ENCODE data around the gene MAN1B1.
"Not testable (repeated sequence)": the region's sequence is repeated elsewhere in the genome, so short reads cannot be mapped to it uniquely, and the experiment has no call there.

The MAN1B1 gene

GRCh38 chr9:137123468-137123837 lies 36.7 kb downstream of the MAN1B1 start:
- FAIRE-seq, result no peak
- no peak for DNase-seq (ENCODE audit: insufficient read length, low spot score)
- TF ChIP-seq SPI1 (IDR thresholded peaks at IDR 0.05; ENCODE audit: low read depth, low read length), result 0 out of 2 replicates have a peak, but pooled peaks have one; percentile 5
- TF ChIP-seq TAF1 (IDR thresholded peaks at IDR 0.05; ENCODE audit: low read depth, low read length), result no peak
- no peak for TF ChIP-seq POU2F2 (IDR thresholded peaks at IDR 0.05; ENCODE audit: low read depth, low read length)

DNA sequence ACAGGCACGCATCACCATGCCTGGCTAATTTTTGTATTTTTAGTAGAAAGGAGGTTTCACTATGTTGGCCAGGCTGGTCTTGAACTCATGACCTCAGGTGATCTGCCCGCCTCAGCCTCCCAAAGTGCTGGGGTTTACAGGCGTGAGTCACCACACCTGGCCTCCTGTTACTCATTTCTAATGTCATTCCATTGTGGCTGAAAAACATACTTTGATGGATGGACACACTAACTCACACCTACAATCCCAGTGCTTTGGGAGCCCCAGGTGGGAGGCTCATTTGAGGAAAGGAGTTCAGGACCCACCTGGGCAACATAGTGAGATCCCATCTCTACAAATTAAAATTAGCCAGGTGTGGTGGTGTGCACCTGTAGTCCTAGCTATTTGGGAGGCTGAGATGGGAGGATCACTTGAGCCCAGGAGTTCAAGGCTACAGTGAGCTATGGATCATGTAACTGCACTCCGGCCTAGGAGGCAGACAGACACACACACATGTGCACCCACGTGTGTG lies 37.2 kb downstream of the MAN1B1 start:
- FAIRE-seq; DNase-seq (ENCODE audit: insufficient read length, low spot score): not testable (repeated sequence)

GRCh38 chr9:137126786-137127185 lies 40.0 kb downstream of the MAN1B1 start:
- no peak for TF ChIP-seq POLR2A (IDR thresholded peaks at IDR 0.05; ENCODE audit: low read depth, low read length)
- TF ChIP-seq SPI1 (IDR thresholded peaks at IDR 0.05; ENCODE audit: low read depth, low read length), result no peak
- no peak for TF ChIP-seq POU2F2 (IDR thresholded peaks at IDR 0.05; ENCODE audit: low read depth, low read length)
- TF ChIP-seq TAF1 (IDR thresholded peaks at IDR 0.05; ENCODE audit: low read depth, low read length), result no peak
- FAIRE-seq (no peak), DNase-seq (ENCODE audit: insufficient read length, low spot score) (no peak)

DNA sequence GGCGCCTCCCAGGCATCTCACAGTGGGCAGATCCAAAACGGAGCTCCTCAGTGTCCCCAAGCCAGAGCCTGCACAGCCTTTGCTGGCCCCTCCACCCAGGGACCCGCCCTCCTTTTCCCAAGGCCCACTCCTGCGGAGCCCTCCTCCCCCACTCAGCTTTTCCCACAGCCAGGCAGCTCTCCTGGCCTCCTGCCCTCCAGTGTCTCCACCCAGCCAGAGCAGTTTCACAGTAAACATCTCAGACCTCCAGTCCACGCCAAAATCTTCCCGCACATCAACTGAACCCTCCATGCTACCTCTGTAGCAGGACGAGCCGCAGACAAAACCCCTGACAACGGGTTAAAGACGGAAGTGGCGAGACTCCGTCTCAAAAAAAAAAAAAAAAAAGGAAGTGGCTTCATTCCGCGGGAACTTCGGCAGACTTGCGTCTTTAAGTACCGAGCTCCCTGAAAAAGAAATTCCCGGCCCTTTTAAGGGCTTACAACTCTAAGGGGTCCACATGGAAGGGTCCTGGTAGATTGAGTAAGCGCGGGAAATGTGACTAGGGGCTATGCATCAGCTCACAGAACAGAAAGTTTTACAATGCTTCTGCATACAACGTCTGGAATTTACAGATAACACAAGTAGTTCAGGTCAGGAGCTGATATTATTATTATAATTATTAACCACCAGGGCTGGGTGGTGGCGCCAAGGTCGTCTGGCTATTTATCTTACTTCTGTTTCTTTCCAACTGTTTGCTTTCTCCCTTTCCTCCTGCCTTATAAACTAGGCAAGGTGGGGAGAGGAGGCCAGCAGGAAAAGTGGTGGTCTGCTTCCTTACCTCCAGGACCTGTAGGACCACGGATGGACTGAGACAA lies 40.7 kb downstream of the MAN1B1 start:
- FAIRE-seq (no peak), DNase-seq (ENCODE audit: insufficient read length, low spot score) (no peak)
- TF ChIP-seq POU2F2 (IDR thresholded peaks at IDR 0.05; ENCODE audit: low read depth, low read length), result no peak
- TF ChIP-seq PAX5 (IDR thresholded peaks at IDR 0.05; ENCODE audit: insufficient read depth, low read length, severe bottlenecking), result no peak
- no peak for TF ChIP-seq POLR2AphosphoS5 (IDR thresholded peaks at IDR 0.05; ENCODE audit: low read depth, low read length)
- TF ChIP-seq SPI1 (IDR thresholded peaks at IDR 0.05; ENCODE audit: low read depth, low read length), result peak; percentile 95
- 0 out of 2 replicates have a peak, but pooled peaks have one; percentile 27 for TF ChIP-seq TAF1 (IDR thresholded peaks at IDR 0.05; ENCODE audit: low read depth, low read length)
- no peak for TF ChIP-seq POLR2A (IDR thresholded peaks at IDR 0.05; ENCODE audit: low read depth, low read length)

- DNase-seq (ENCODE audit: insufficient read length, low spot score), result no peak
- no peak for TF ChIP-seq SPI1 (IDR thresholded peaks at IDR 0.05; ENCODE audit: low read depth, low read length)
- no peak for TF ChIP-seq POLR2AphosphoS5 (IDR thresholded peaks at IDR 0.05; ENCODE audit: low read depth, low read length)
- TF ChIP-seq PAX5 (IDR thresholded peaks at IDR 0.05; ENCODE audit: insufficient read depth, low read length, severe bottlenecking), result no peak
- no peak for TF ChIP-seq TAF1 (IDR thresholded peaks at IDR 0.05; ENCODE audit: low read depth, low read length)
- no peak for TF ChIP-seq POU2F2 (IDR thresholded peaks at IDR 0.05; ENCODE audit: low read depth, low read length)
- no peak for TF ChIP-seq POLR2A (IDR thresholded peaks at IDR 0.05; ENCODE audit: low read depth, low read length)
- no peak for FAIRE-seq
These were observed 41.5 kb downstream of the MAN1B1 start for GRCh38 chr9:137128158-137128861.

GRCh38 chr9:137128862-137129455 lies 42.2 kb downstream of the MAN1B1 start:
- peak; percentile 52 for FAIRE-seq
- no peak for DNase-seq (ENCODE audit: insufficient read length, low spot score)
- TF ChIP-seq SPI1 (IDR thresholded peaks at IDR 0.05; ENCODE audit: low read depth, low read length), result no peak
- no peak for TF ChIP-seq PAX5 (IDR thresholded peaks at IDR 0.05; ENCODE audit: insufficient read depth, low read length, severe bottlenecking)
- TF ChIP-seq POLR2AphosphoS5 (IDR thresholded peaks at IDR 0.05; ENCODE audit: low read depth, low read length), result no peak
- TF ChIP-seq POLR2A (IDR thresholded peaks at IDR 0.05; ENCODE audit: low read depth, low read length), result no peak
- no peak for TF ChIP-seq POU2F2 (IDR thresholded peaks at IDR 0.05; ENCODE audit: low read depth, low read length)
- no peak for TF ChIP-seq TAF1 (IDR thresholded peaks at IDR 0.05; ENCODE audit: low read depth, low read length)

DNA sequence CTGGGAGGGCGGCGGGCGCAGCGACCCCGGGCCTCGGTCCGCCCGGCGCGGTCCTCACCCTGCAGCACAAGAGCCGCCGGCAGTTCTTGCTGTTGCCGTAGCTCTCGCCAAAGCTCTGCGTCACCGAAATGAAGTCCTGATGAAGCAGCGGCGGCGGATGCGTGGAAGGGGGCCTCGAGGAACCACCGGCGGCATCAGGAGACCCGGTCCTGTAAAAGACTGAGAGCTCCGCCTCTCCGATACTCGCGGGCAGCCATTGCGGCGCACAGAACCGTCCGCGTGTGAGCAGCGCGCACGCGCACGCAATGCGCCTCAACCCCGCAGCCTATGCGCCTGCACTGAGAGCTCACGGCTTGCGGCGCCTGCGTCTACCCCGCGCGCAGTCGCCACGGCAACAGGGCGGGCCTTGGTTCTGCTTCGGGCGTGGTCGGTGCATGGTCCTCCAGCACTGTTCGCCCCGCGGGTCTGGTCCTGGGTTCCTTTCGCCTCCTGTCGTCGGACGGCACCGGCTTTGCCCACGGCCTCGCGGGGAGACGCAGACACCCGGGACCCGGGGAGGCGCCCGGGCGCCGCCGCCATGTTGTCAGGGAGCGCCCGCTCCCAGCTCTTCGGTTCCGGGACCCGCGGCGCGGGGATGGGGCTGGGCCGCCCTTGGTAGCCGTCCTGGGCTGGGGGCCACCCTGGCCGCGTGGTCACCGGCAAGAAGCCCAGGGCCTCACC lies 42.8 kb downstream of the MAN1B1 start:
- TF ChIP-seq POLR2AphosphoS5 (IDR thresholded peaks at IDR 0.05; ENCODE audit: low read depth, low read length) (peak; percentile 52; the same call in 1 of the 2 replicates), SPI1 (IDR thresholded peaks at IDR 0.05; ENCODE audit: low read depth, low read length) (no peak), POU2F2 (IDR thresholded peaks at IDR 0.05; ENCODE audit: low read depth, low read length) (peak; percentile 9; the same call in 1 of the 2 replicates), TAF1 (IDR thresholded peaks at IDR 0.05; ENCODE audit: low read depth, low read length) (peak; percentile 94), POLR2A (IDR thresholded peaks at IDR 0.05; ENCODE audit: low read depth, low read length) (peak; percentile 65)
- FAIRE-seq, result peak; percentile 100

DNA sequence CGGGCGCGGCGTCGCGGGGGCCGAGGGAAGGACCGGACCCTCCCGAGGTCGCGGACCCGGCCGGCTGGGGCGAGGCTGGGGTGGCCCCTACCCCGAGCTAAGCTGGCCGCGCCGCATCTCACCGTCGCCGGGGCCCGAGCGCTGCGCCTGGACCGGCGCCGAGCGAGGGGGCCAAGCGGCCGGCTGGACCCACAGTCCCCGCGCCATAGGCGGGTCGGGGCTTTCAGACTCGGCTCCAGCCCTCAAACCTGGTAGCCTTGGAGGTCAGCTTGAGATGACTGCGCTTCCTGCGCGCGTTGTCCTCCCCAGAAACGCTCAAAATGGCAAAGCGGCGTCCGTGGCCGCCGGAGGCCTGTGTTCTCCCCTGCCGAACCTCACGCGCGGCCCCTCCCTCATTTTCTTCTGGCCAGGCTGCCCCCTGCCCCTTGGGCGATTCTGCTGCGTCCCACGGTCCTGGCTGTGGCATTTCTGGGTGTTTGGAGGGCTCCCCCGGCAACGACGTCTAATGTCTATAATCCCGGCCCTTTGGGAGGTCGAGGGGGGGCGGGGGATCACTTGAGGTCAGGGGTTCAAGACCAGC lies 43.5 kb downstream of the MAN1B1 start:
- no peak for DNase-seq (ENCODE audit: insufficient read length, low spot score)
- TF ChIP-seq POU2F2 (IDR thresholded peaks at IDR 0.05; ENCODE audit: low read depth, low read length) (no peak), POLR2AphosphoS5 (IDR thresholded peaks at IDR 0.05; ENCODE audit: low read depth, low read length) (no peak), POLR2A (IDR thresholded peaks at IDR 0.05; ENCODE audit: low read depth, low read length) (no peak), SPI1 (IDR thresholded peaks at IDR 0.05; ENCODE audit: low read depth, low read length) (no peak), TAF1 (IDR thresholded peaks at IDR 0.05; ENCODE audit: low read depth, low read length) (no peak), PAX5 (IDR thresholded peaks at IDR 0.05; ENCODE audit: insufficient read depth, low read length, severe bottlenecking) (no peak)
- FAIRE-seq, result peak; percentile 41

More for the DNA sequence above, 42.8 kb downstream of the MAN1B1 start:
- DNase-seq (ENCODE audit: insufficient read length, low spot score), result peak; percentile 94

DNA sequence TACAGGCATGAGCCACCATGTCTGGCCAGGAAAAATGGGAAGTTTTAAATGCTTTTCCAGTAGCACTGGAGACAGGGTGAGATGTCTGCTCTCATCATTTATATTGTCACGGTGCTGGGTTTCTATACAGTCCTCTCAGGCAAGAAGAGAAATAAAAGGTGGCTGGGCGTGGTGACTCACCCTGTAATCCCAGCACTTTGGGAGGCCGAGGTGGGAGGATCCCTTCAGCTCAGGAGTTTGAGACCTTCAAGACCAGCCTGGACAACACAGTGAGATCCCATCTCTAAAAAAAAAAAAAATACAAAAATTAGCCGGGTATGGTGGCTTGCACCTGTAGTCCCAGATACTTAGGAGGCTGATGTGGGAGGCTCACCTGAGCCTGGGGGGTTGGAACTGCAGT lies 47.4 kb downstream of the MAN1B1 start:
- FAIRE-seq (no peak), DNase-seq (ENCODE audit: insufficient read length, low spot score) (no peak)
- no peak for TF ChIP-seq TAF1 (IDR thresholded peaks at IDR 0.05; ENCODE audit: low read depth, low read length)
- TF ChIP-seq PAX5 (IDR thresholded peaks at IDR 0.05; ENCODE audit: insufficient read depth, low read length, severe bottlenecking), result no peak
- no peak for TF ChIP-seq SPI1 (IDR thresholded peaks at IDR 0.05; ENCODE audit: low read depth, low read length)
- no peak for TF ChIP-seq POU2F2 (IDR thresholded peaks at IDR 0.05; ENCODE audit: low read depth, low read length)
- no peak for TF ChIP-seq POLR2A (IDR thresholded peaks at IDR 0.05; ENCODE audit: low read depth, low read length)
- TF ChIP-seq POLR2AphosphoS5 (IDR thresholded peaks at IDR 0.05; ENCODE audit: low read depth, low read length), result no peak

DNA sequence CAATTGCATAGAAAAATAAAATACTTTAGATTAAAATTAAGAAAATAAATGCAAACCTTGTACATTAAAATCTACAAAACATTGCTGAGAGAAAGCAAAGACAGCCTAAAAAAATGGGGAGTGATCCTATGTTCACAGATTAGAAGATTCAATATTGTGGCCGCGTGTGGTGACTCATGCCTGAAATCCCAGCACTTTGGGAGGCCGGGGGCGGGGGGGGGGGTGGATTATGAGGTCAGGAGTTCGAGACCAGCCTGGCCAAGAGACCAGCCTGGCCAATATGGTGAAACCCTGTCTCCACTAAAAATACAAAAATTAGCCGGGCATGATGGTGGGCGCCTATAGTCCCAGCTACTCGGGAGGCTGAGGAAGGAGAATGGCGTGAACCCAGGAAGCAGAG lies 48.4 kb downstream of the MAN1B1 start:
- not testable (repeated sequence) for FAIRE-seq; DNase-seq (ENCODE audit: insufficient read length, low spot score)

Measured in GM12891 (cell line).